Hematopoietic multipotent progenitor cell (in vitro differentiated cells): ENCODE results near the gene IPO11. TPM values are rescaled to one million over a fixed set of nuclear protein-coding genes. Genes with fewer than 3 reads are reported as not detected.
A peak's percentile ranks its signal among the peaks of the same experiment; 100 is the strongest.
"Not testable (repeated sequence)": the region's sequence is repeated elsewhere in the genome, so short reads cannot be mapped to it uniquely, and the experiment has no call there.

Source experiments
- DNase-seq, 3 donors: peaks; one replicate each; pipeline ENCODE4 v3.0.0-alpha.2; 2011 to 2015; ENCODE audit warnings: low read depth in 2 of 3, low spot score in 2 of 3
- total RNA-seq: library from RNA; depleted of rRNA; stranded (reverse); fragments of >200 nt; gene quantifications from one replicate; pipeline ENCODE4 v1.2.3, GENCODE V29; 2012

The IPO11 gene
- total RNA-seq, 1 donor = 27.5 TPM

GRCh38 chr5:62508760-62509159 is 96.2 kb downstream of the IPO11 start:
- not testable (repeated sequence) for DNase-seq

GRCh38 chr5:62509806-62510205 is 97.2 kb downstream of the IPO11 start:
- no peak for DNase-seq

GRCh38 chr5:62513085-62513484 is 100.5 kb downstream of the IPO11 start:
- not testable (repeated sequence) for DNase-seq

- no peak for DNase-seq
Observed at GRCh38 chr5:62514510-62515119, 102.1 kb downstream of the IPO11 start.

- not testable (repeated sequence) for DNase-seq
Observed at GRCh38 chr5:62520812-62521211, 108.2 kb downstream of the IPO11 start.

GRCh38 chr5:62521319-62521718 is 108.8 kb downstream of the IPO11 start:
- DNase-seq = peak in 1 of 3 donors; percentile 14

- DNase-seq = no peak
Observed at GRCh38 chr5:62522811-62523210, 110.2 kb downstream of the IPO11 start.

GRCh38 chr5:62533597-62533996 is 121.0 kb downstream of the IPO11 start:
- DNase-seq = no peak

- no peak for DNase-seq
Observed at GRCh38 chr5:62534461-62535236, 122.1 kb downstream of the IPO11 start.

GRCh38 chr5:62536232-62536631 is 123.7 kb downstream of the IPO11 start:
- DNase-seq = no peak

GRCh38 chr5:62536783-62537182 is 124.2 kb downstream of the IPO11 start:
- DNase-seq = no peak

- DNase-seq = no peak
Observed at GRCh38 chr5:62538017-62538942, 125.7 kb downstream of the IPO11 start.

- no peak for DNase-seq
Observed at GRCh38 chr5:62542720-62543119, 130.2 kb downstream of the IPO11 start.

GRCh38 chr5:62547945-62548630 is 135.5 kb downstream of the IPO11 start:
- DNase-seq = peak in 1 of 3 donors; percentile 30

GRCh38 chr5:62550103-62550502 is 137.5 kb downstream of the IPO11 start:
- DNase-seq = no peak

GRCh38 chr5:62555930-62556329 is 143.4 kb downstream of the IPO11 start:
- DNase-seq = no peak

- DNase-seq = no peak
Observed at GRCh38 chr5:62558941-62559340, 146.4 kb downstream of the IPO11 start.

- DNase-seq = no peak
Observed at GRCh38 chr5:62560786-62561185, 148.2 kb downstream of the IPO11 start.

GRCh38 chr5:62561896-62562295 is 149.3 kb downstream of the IPO11 start:
- no peak for DNase-seq

- DNase-seq = no peak
Observed at GRCh38 chr5:62562867-62563266, 150.3 kb downstream of the IPO11 start.

GRCh38 chr5:62564101-62564500 is 151.5 kb downstream of the IPO11 start:
- DNase-seq = no peak
